Measurements from ENCODE around the gene CC2D2A.

CC2D2A gene

DNA sequence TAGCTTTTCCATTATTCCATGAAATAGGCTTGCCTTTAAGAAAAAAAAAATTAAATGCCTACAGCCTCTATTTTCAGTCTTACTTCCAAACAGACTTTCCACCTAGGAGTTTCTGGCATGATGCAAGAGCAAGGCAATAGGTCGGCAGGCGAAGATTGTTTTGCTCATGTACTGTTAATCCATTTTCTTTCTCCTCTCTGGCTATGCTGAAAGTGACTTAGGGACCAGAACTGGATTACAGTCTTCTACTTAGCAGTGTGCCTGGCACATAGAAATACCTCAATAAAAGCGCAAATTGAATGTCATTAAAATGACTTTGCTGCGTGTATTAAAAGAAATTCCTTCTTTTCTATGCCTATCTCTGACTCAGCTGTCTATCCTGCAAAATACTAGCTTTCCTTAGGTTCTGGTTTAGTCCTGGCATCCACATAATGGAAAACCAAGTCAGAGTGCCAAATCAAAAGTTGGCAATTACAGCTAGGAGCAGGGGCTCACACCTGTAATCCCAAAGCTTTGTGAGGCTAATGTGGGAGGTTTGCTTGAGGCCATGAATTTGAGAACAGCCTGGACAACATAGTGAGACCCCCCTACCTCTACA lies 51.9 kb downstream of the CC2D2A start:
- TF ChIP-seq, protein P1, sequence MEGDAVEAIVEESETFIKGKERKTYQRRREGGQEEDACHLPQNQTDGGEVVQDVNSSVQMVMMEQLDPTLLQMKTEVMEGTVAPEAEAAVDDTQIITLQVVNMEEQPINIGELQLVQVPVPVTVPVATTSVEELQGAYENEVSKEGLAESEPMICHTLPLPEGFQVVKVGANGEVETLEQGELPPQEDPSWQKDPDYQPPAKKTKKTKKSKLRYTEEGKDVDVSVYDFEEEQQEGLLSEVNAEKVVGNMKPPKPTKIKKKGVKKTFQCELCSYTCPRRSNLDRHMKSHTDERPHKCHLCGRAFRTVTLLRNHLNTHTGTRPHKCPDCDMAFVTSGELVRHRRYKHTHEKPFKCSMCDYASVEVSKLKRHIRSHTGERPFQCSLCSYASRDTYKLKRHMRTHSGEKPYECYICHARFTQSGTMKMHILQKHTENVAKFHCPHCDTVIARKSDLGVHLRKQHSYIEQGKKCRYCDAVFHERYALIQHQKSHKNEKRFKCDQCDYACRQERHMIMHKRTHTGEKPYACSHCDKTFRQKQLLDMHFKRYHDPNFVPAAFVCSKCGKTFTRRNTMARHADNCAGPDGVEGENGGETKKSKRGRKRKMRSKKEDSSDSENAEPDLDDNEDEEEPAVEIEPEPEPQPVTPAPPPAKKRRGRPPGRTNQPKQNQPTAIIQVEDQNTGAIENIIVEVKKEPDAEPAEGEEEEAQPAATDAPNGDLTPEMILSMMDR (IDR thresholded peaks at IDR 0.05; ENCODE audit: low read depth, low read length), result no peak
- Histone ChIP-seq H3K36me3 (peaks cover 16% of the 10 kb centered on the region), H3K4me3 (ENCODE audit: low read depth, low read length) (no peak overlapping the region), H3K27ac (no peak overlapping the region), H3K9me3 (ENCODE audit: severe bottlenecking) (no peaks in the 10 kb centered on the region), H3K27me3 (ENCODE audit: insufficient read depth, low read depth, severe bottlenecking) (no peaks in the 10 kb centered on the region)
- no peak for DNase-seq

- TF ChIP-seq, protein P1 (IDR thresholded peaks at IDR 0.05; ENCODE audit: low read depth, low read length), result no peak
- Histone ChIP-seq H3K27me3 (ENCODE audit: insufficient read depth, low read depth, severe bottlenecking) (no peaks in the 10 kb centered on the region), H3K4me3 (ENCODE audit: low read depth, low read length) (no peak overlapping the region), H3K27ac (no peak overlapping the region), H3K36me3 (no peaks in the 10 kb centered on the region; the same call in 1 of the 2 replicates), H3K9me3 (ENCODE audit: severe bottlenecking) (no peaks in the 10 kb centered on the region)
- no peak for DNase-seq
These were observed 55.4 kb downstream of the CC2D2A start for GRCh38 chr4:15525080-15525479.

DNA sequence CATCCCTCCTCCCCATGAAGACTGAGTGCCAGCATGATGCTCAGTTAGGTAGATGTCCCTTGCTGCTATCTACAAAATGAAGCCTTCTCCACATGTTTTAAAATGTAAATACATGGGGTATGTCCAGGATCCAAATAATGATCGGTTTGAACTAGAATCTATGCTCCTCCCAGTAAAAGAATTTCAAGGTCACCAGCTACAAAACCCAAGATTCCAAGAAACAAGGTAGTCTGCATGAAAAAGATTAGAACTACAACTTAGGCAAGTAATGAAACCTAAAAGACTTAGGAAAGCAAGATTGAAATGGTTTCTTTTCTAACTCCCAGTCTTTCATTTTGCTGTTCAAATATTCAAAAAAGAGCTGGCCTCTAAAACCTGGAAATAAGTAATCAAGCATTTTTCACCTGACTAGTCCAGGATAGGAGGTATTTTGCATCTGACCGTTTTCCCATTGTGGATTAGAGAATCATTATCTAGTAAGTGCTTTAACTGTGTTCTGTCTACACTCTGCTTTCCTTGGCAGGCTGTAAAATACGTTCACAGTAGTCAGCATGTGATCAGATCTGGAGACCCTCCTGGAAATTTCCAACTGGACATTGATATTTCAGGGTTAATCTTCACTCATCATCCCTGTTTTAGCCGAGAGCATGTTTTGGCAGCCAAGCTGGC lies 57.4 kb downstream of the CC2D2A start:
- Histone ChIP-seq H3K36me3 (no peaks in the 10 kb centered on the region; the same call in 1 of the 2 replicates), H3K27ac (no peak overlapping the region), H3K9me3 (ENCODE audit: severe bottlenecking) (no peaks in the 10 kb centered on the region), H3K27me3 (ENCODE audit: insufficient read depth, low read depth, severe bottlenecking) (no peaks in the 10 kb centered on the region), H3K4me3 (ENCODE audit: low read depth, low read length) (no peak overlapping the region)
- TF ChIP-seq, protein P1 (IDR thresholded peaks at IDR 0.05; ENCODE audit: low read depth, low read length), result no peak
- DNase-seq, result no peak

GRCh38 chr4:15531792-15532191 lies 62.1 kb downstream of the CC2D2A start:
- H3K9me3 ChIP-seq (ENCODE audit: severe bottlenecking), result no peaks in the 10 kb centered on the region
- H3K27me3 ChIP-seq (ENCODE audit: insufficient read depth, low read depth, severe bottlenecking), result no peaks in the 10 kb centered on the region
- TF ChIP-seq, protein P1 (IDR thresholded peaks at IDR 0.05; ENCODE audit: low read depth, low read length), result no peak
- H3K4me3 ChIP-seq (ENCODE audit: low read depth, low read length), result no peak overlapping the region
- DNase-seq, result no peak
- no peaks in the 10 kb centered on the region; the same call in 1 of the 2 replicates for H3K36me3 ChIP-seq
- H3K27ac ChIP-seq, result no peak overlapping the region

GRCh38 chr4:15533817-15534216 lies 64.1 kb downstream of the CC2D2A start:
- TF ChIP-seq, protein P1 (IDR thresholded peaks at IDR 0.05; ENCODE audit: low read depth, low read length), result no peak
- no peaks in the 10 kb centered on the region for H3K9me3 ChIP-seq (ENCODE audit: severe bottlenecking)
- no peak overlapping the region for H3K27ac ChIP-seq
- H3K4me3 ChIP-seq (ENCODE audit: low read depth, low read length), result no peak overlapping the region
- no peaks in the 10 kb centered on the region for H3K27me3 ChIP-seq (ENCODE audit: insufficient read depth, low read depth, severe bottlenecking)
- DNase-seq, result no peak
- H3K36me3 ChIP-seq, result peaks cover 11% of the 10 kb centered on the region
